Measurements from ENCODE around the gene ETV5.
"Not testable (repeated sequence)": the region's sequence is repeated elsewhere in the genome, so short reads cannot be mapped to it uniquely, and the experiment has no call there.

Gene ETV5

GRCh38 chr3:186038360-186038759, 70.5 kb downstream of the ETV5 start:
- H3K36me3 ChIP-seq (ENCODE audit: insufficient read depth, low read length): no peaks in the 10 kb centered on the region
- no peaks in the 10 kb centered on the region for H3K4me1 ChIP-seq (ENCODE audit: insufficient read depth, low read length)
- H3K27me3 ChIP-seq (ENCODE audit: insufficient read depth, low read length): peaks cover 28% of the 10 kb centered on the region
- H2AFZ ChIP-seq (ENCODE audit: low read depth, low read length): no peak overlapping the region
- H3K4me3 ChIP-seq (ENCODE audit: low read length): no peak overlapping the region
- H3K9me3 ChIP-seq (ENCODE audit: low read length): peaks cover 8% of the 10 kb centered on the region

GRCh38 chr3:186035277-186035676, 73.6 kb downstream of the ETV5 start:
- Histone ChIP-seq H3K27me3 (ENCODE audit: insufficient read depth, low read length) (peaks cover 19% of the 10 kb centered on the region), H3K4me3 (ENCODE audit: low read length) (no peak overlapping the region), H2AFZ (ENCODE audit: low read depth, low read length) (no peak overlapping the region), H3K4me1 (ENCODE audit: insufficient read depth, low read length) (no peaks in the 10 kb centered on the region), H3K36me3 (ENCODE audit: insufficient read depth, low read length) (no peaks in the 10 kb centered on the region), H3K9me3 (ENCODE audit: low read length) (peaks cover 8% of the 10 kb centered on the region)

- H3K4me1 ChIP-seq (ENCODE audit: insufficient read depth, low read length): no peaks in the 10 kb centered on the region
These were observed 76.6 kb downstream of the ETV5 start for GRCh38 chr3:186032321-186032720.

GRCh38 chr3:186025993-186026392, 82.9 kb downstream of the ETV5 start:
- H3K4me3 ChIP-seq (ENCODE audit: low read length); H3K9me3 ChIP-seq (ENCODE audit: low read length); H3K36me3 ChIP-seq (ENCODE audit: insufficient read depth, low read length); H2AFZ ChIP-seq (ENCODE audit: low read depth, low read length); H3K4me1 ChIP-seq (ENCODE audit: insufficient read depth, low read length): not testable (repeated sequence)
- H3K27me3 ChIP-seq (ENCODE audit: insufficient read depth, low read length): peaks cover 13% of the 10 kb centered on the region

More at GRCh38 chr3:186032321-186032720, 76.6 kb downstream of the ETV5 start:
- Histone ChIP-seq H3K4me3 (ENCODE audit: low read length) (no peak overlapping the region), H3K36me3 (ENCODE audit: insufficient read depth, low read length) (no peaks in the 10 kb centered on the region), H3K27me3 (ENCODE audit: insufficient read depth, low read length) (peaks cover 5% of the 10 kb centered on the region), H3K9me3 (ENCODE audit: low read length) (peaks cover 1% of the 10 kb centered on the region), H2AFZ (ENCODE audit: low read depth, low read length) (no peak overlapping the region)

GRCh38 chr3:186025161-186025560, 83.7 kb downstream of the ETV5 start:
- Histone ChIP-seq H3K36me3 (ENCODE audit: insufficient read depth, low read length) (no peaks in the 10 kb centered on the region), H3K4me3 (ENCODE audit: low read length) (no peak overlapping the region), H3K27me3 (ENCODE audit: insufficient read depth, low read length) (peaks cover 13% of the 10 kb centered on the region), H3K4me1 (ENCODE audit: insufficient read depth, low read length) (no peaks in the 10 kb centered on the region), H3K9me3 (ENCODE audit: low read length) (no peaks in the 10 kb centered on the region), H2AFZ (ENCODE audit: low read depth, low read length) (no peak overlapping the region)

- H2AFZ ChIP-seq (ENCODE audit: low read depth, low read length): no peak overlapping the region
- no peak overlapping the region for H3K4me3 ChIP-seq (ENCODE audit: low read length)
- peaks cover 13% of the 10 kb centered on the region for H3K27me3 ChIP-seq (ENCODE audit: insufficient read depth, low read length)
- H3K4me1 ChIP-seq (ENCODE audit: insufficient read depth, low read length): no peaks in the 10 kb centered on the region
- no peaks in the 10 kb centered on the region for H3K9me3 ChIP-seq (ENCODE audit: low read length)
- H3K36me3 ChIP-seq (ENCODE audit: insufficient read depth, low read length): no peaks in the 10 kb centered on the region
These were observed 84.7 kb downstream of the ETV5 start for GRCh38 chr3:186024210-186024609.

- Histone ChIP-seq H2AFZ (ENCODE audit: low read depth, low read length) (no peak overlapping the region), H3K27me3 (ENCODE audit: insufficient read depth, low read length) (peaks cover 13% of the 10 kb centered on the region), H3K36me3 (ENCODE audit: insufficient read depth, low read length) (no peaks in the 10 kb centered on the region), H3K4me1 (ENCODE audit: insufficient read depth, low read length) (no peaks in the 10 kb centered on the region), H3K4me3 (ENCODE audit: low read length) (no peak overlapping the region), H3K9me3 (ENCODE audit: low read length) (no peaks in the 10 kb centered on the region)
These were observed 86.0 kb downstream of the ETV5 start for GRCh38 chr3:186022931-186023330.

GRCh38 chr3:186021673-186022362, 87.1 kb downstream of the ETV5 start:
- H3K9me3 ChIP-seq (ENCODE audit: low read length): no peaks in the 10 kb centered on the region
- no peak overlapping the region for H2AFZ ChIP-seq (ENCODE audit: low read depth, low read length)
- no peaks in the 10 kb centered on the region for H3K4me1 ChIP-seq (ENCODE audit: insufficient read depth, low read length)
- H3K27me3 ChIP-seq (ENCODE audit: insufficient read depth, low read length): peaks cover 13% of the 10 kb centered on the region
- no peak overlapping the region for H3K4me3 ChIP-seq (ENCODE audit: low read length)
- H3K36me3 ChIP-seq (ENCODE audit: insufficient read depth, low read length): no peaks in the 10 kb centered on the region

GRCh38 chr3:186021250-186021649, 87.6 kb downstream of the ETV5 start:
- not testable (repeated sequence) for H2AFZ ChIP-seq (ENCODE audit: low read depth, low read length); H3K4me1 ChIP-seq (ENCODE audit: insufficient read depth, low read length); H3K9me3 ChIP-seq (ENCODE audit: low read length); H3K4me3 ChIP-seq (ENCODE audit: low read length); H3K36me3 ChIP-seq (ENCODE audit: insufficient read depth, low read length)
- peaks cover 13% of the 10 kb centered on the region for H3K27me3 ChIP-seq (ENCODE audit: insufficient read depth, low read length)

GRCh38 chr3:186019288-186019687, 89.6 kb downstream of the ETV5 start:
- H3K4me1 ChIP-seq (ENCODE audit: insufficient read depth, low read length); H3K9me3 ChIP-seq (ENCODE audit: low read length); H3K27me3 ChIP-seq (ENCODE audit: insufficient read depth, low read length); H3K4me3 ChIP-seq (ENCODE audit: low read length); H2AFZ ChIP-seq (ENCODE audit: low read depth, low read length); H3K36me3 ChIP-seq (ENCODE audit: insufficient read depth, low read length): not testable (repeated sequence)

GRCh38 chr3:186014866-186015265, 94.0 kb downstream of the ETV5 start:
- no peak overlapping the region for H2AFZ ChIP-seq (ENCODE audit: low read depth, low read length)
- H3K9me3 ChIP-seq (ENCODE audit: low read length): no peaks in the 10 kb centered on the region
- H3K27me3 ChIP-seq (ENCODE audit: insufficient read depth, low read length): peaks cover 3% of the 10 kb centered on the region
- H3K36me3 ChIP-seq (ENCODE audit: insufficient read depth, low read length): no peaks in the 10 kb centered on the region
- H3K4me1 ChIP-seq (ENCODE audit: insufficient read depth, low read length): no peaks in the 10 kb centered on the region
- no peak overlapping the region for H3K4me3 ChIP-seq (ENCODE audit: low read length)

- H2AFZ ChIP-seq (ENCODE audit: low read depth, low read length): no peak overlapping the region
- H3K36me3 ChIP-seq (ENCODE audit: insufficient read depth, low read length): no peaks in the 10 kb centered on the region
- no peak overlapping the region for H3K4me3 ChIP-seq (ENCODE audit: low read length)
- H3K4me1 ChIP-seq (ENCODE audit: insufficient read depth, low read length): no peaks in the 10 kb centered on the region
- H3K9me3 ChIP-seq (ENCODE audit: low read length): no peaks in the 10 kb centered on the region
- peaks cover 3% of the 10 kb centered on the region for H3K27me3 ChIP-seq (ENCODE audit: insufficient read depth, low read length)
These were observed 95.6 kb downstream of the ETV5 start for GRCh38 chr3:186013312-186013711.

- Histone ChIP-seq H3K27me3 (ENCODE audit: insufficient read depth, low read length) (peaks cover 3% of the 10 kb centered on the region), H3K4me1 (ENCODE audit: insufficient read depth, low read length) (no peaks in the 10 kb centered on the region), H2AFZ (ENCODE audit: low read depth, low read length) (no peak overlapping the region), H3K36me3 (ENCODE audit: insufficient read depth, low read length) (no peaks in the 10 kb centered on the region), H3K9me3 (ENCODE audit: low read length) (no peaks in the 10 kb centered on the region), H3K4me3 (ENCODE audit: low read length) (no peak overlapping the region)
These were observed 96.8 kb downstream of the ETV5 start for GRCh38 chr3:186012137-186012536.

- Histone ChIP-seq H3K9me3 (ENCODE audit: low read length) (no peaks in the 10 kb centered on the region), H3K4me3 (ENCODE audit: low read length) (no peak overlapping the region), H2AFZ (ENCODE audit: low read depth, low read length) (no peak overlapping the region), H3K27me3 (ENCODE audit: insufficient read depth, low read length) (no peaks in the 10 kb centered on the region), H3K36me3 (ENCODE audit: insufficient read depth, low read length) (no peaks in the 10 kb centered on the region), H3K4me1 (ENCODE audit: insufficient read depth, low read length) (no peaks in the 10 kb centered on the region)
These were observed 104.2 kb downstream of the ETV5 start for GRCh38 chr3:186004671-186005070.

Measured in neuron (in vitro differentiated cells).